Testis (tissue), 2 donors: ENCODE results near the gene COPZ1.

ENCODE experiments used
- POLR2A ChIP-seq: fragments of 450-650 bp; IDR thresholded peaks from one replicate; pipeline ENCODE4 v1.6.1; 2017; ENCODE audit warnings: antibody characterized with exemption, mild to moderate bottlenecking, moderate library complexity
- TF ChIP-seq, protein P1 (sequence below), 3 experiments: fragments of 450-650 bp in 2 of 3; fragments of 200-600 bp in 1 of 3; sonication (generic) in 1 of 3; IDR thresholded peaks; one replicate each; pipeline ENCODE4 v1.5.1; 2016 to 2019; ENCODE audit warnings: antibody characterized with exemption in 3 of 3, mild to moderate bottlenecking in 2 of 3, moderate library complexity in 1 of 3

DNA sequence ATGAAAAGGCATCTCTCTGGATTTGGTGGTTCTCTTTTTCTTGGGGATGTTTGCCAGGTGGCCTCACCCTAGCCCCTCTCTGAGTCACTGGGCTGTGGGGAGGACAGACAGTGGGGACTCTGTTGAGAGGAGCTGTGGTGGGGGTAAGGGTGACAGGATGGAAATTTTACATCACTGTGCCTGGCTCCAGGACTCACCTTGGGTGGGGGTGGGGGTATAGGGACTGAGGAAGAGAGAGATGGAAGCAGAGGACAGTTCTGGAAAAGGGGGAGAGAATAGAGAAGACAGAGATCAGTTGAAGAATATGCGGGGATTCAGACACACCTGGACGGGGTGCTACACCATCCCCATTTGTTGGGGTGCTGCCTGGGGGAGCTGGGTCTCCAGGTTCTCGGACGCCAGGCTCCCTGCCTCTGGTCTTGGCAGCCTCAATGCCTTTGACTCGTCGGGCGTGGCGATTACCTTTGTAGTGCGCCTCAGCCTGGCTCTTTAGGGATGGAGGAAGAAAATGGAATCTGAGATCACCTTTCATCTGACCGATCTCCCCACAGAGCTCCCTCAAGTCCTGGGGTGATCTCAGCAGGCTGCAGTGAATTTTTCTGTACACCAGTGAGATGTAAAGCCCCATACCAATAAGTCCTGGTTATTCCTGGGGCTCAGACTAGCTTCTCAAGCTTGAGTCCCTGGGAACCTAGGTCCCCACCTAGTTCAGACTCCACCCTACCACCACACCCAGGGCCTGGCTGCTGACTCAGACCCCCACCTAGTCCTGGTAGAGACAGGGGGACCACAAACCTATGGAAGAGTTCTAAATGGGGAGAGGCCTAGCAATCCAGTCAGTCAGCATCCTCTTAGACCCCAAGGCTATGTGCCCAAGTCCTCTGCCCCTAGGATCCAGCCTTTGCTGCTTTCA, 49.0 kb downstream of the COPZ1 start:
- TF ChIP-seq POLR2A: no peak
- TF ChIP-seq, protein P1, sequence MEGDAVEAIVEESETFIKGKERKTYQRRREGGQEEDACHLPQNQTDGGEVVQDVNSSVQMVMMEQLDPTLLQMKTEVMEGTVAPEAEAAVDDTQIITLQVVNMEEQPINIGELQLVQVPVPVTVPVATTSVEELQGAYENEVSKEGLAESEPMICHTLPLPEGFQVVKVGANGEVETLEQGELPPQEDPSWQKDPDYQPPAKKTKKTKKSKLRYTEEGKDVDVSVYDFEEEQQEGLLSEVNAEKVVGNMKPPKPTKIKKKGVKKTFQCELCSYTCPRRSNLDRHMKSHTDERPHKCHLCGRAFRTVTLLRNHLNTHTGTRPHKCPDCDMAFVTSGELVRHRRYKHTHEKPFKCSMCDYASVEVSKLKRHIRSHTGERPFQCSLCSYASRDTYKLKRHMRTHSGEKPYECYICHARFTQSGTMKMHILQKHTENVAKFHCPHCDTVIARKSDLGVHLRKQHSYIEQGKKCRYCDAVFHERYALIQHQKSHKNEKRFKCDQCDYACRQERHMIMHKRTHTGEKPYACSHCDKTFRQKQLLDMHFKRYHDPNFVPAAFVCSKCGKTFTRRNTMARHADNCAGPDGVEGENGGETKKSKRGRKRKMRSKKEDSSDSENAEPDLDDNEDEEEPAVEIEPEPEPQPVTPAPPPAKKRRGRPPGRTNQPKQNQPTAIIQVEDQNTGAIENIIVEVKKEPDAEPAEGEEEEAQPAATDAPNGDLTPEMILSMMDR (IDR thresholded peaks at IDR 0.05): no peak
